ENCODE data around the gene WEE2. TPM values are rescaled to one million over a fixed set of nuclear protein-coding genes. Genes with fewer than 3 reads are reported as not detected.
A peak's percentile ranks its signal among the peaks of the same experiment; 100 is the strongest.
"Not testable (repeated sequence)": the region's sequence is repeated elsewhere in the genome, so short reads cannot be mapped to it uniquely, and the experiment has no call there.

The WEE2 gene
- total and polyA plus RNA-seq, 4 experiments from 2014 or later = not detected

- peak overlapping the region; percentile 31 to 96 (median 82) for H3K27ac Mint-ChIP-seq
- peaks cover 29 to 67% (median 38%) of the 10 kb centered on the region in 4 donors for H3K4me1 Mint-ChIP-seq
- Histone ChIP-seq H3K36me3 (ENCODE audit: insufficient read depth, low read length) (peaks cover 40% of the 10 kb centered on the region), H3K4me1 (ENCODE audit: insufficient read depth, low read length) (peaks cover 36% of the 10 kb centered on the region), H3K4me3 (ENCODE audit: low read length in 2 of 2) (no peak overlapping the region), H3K27ac (ENCODE audit: low read depth, low read length) (peak overlapping the region; percentile 85), H3K27me3 (ENCODE audit: insufficient read depth, low read length) (no peaks in the 10 kb centered on the region), H3K9me3 (ENCODE audit: control insufficient read depth in 1 of 2, low read length in 2 of 2) (no peaks in the 10 kb centered on the region)
- no peaks in the 10 kb centered on the region for H3K27me3 Mint-ChIP-seq
- peak overlapping the region; percentile 81 to 100 (median 99) for H3K4me3 Mint-ChIP-seq
- H3K9me3 Mint-ChIP-seq = no peaks in the 10 kb centered on the region
- intact Hi-C loops (cut with micrococcal nuclease) = loop anchor here (2.0 to 10.0 kb wide), 3 partner anchors 1044 to 1623 kb away; partner anchors contain the start of genes FAM131B, MKRN1 and NDUFB2
- DNase-seq = no peak
- peaks cover 38 to 53% of the 10 kb centered on the region in 2 donors for H3K36me3 Mint-ChIP-seq
- ChIA-PET CTCF (ENCODE audit: partially characterized antibody) (interaction anchor here (1.2 to 6.0 kb wide), 7 partner anchors 13 to 189 kb away, joined by 3 to 74 read pairs (median 6); partner anchors contain the start of gene WEE2), POLR2A (ENCODE audit: partially characterized antibody) (interaction anchor here (1.1 to 3.7 kb wide), 5 partner anchors 15 to 725 kb away, joined by 3 to 89 read pairs (median 13); partner anchors contain the start of genes DENND11 and MRPS33)
These were observed 31.1 kb downstream of the WEE2 start for GRCh38 chr7:141739250-141739649.

DNA sequence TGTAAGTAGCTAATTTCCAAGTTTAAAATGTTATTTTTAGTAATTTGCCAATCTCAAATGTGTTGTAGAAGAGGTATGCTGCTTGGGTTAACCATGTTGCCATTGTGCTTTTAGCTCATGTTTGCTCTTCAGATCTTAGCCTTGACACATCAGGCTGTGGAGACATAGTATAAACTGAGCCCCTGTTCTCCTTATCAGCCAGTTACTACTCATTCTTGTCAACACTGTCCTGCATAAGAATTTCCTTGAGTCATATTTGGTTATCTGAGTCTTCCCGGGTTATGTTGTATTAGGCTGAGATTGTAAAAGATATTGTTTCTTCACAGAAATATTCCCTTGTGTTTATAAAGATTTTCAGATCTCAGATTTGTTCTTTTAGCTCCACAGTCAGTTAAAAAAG lies 34.1 kb downstream of the WEE2 start:
- H3K27me3 ChIP-seq (ENCODE audit: insufficient read depth, low read length) = no peaks in the 10 kb centered on the region
- Mint-ChIP-seq H3K27ac (peak overlapping the region in 2 of 7 donors; percentile 20 to 47), H3K4me1 (peaks cover 27 to 59% (median 36%) of the 10 kb centered on the region in 4 donors), H3K4me3 (no peak overlapping the region), H3K27me3 (no peaks in the 10 kb centered on the region), H3K9me3 (no peaks in the 10 kb centered on the region), H3K36me3 (peaks cover 48 to 72% of the 10 kb centered on the region in 2 donors)
- intact Hi-C loops (cut with micrococcal nuclease) = no loop called here
- H3K4me1 ChIP-seq (ENCODE audit: insufficient read depth, low read length) = peaks cover 30% of the 10 kb centered on the region
- H3K27ac ChIP-seq (ENCODE audit: low read depth, low read length) = no peak overlapping the region
- DNase-seq = no peak
- H3K4me3 ChIP-seq (ENCODE audit: low read length in 2 of 2) = no peak overlapping the region
- no peaks in the 10 kb centered on the region for H3K9me3 ChIP-seq (ENCODE audit: control insufficient read depth in 1 of 2, low read length in 2 of 2)
- ChIA-PET POLR2A (ENCODE audit: partially characterized antibody) (no interaction called here), CTCF (ENCODE audit: partially characterized antibody) (no interaction called here)
- H3K36me3 ChIP-seq (ENCODE audit: insufficient read depth, low read length) = peaks cover 63% of the 10 kb centered on the region

GRCh38 chr7:141744131-141744530 lies 36.0 kb downstream of the WEE2 start:
- peaks cover 72% of the 10 kb centered on the region for H3K36me3 ChIP-seq (ENCODE audit: insufficient read depth, low read length)
- peak overlapping the region in 1 of 7 donors; percentile 13 for H3K27ac Mint-ChIP-seq
- H3K4me3 Mint-ChIP-seq = no peak overlapping the region
- no peak for DNase-seq
- H3K27me3 ChIP-seq (ENCODE audit: insufficient read depth, low read length) = no peaks in the 10 kb centered on the region
- peaks cover 21% of the 10 kb centered on the region for H3K4me1 ChIP-seq (ENCODE audit: insufficient read depth, low read length)
- H3K27me3 Mint-ChIP-seq = no peaks in the 10 kb centered on the region
- no peak overlapping the region for H3K4me3 ChIP-seq (ENCODE audit: low read length in 2 of 2)
- no peaks in the 10 kb centered on the region for H3K9me3 Mint-ChIP-seq
- no peaks in the 10 kb centered on the region for H3K9me3 ChIP-seq (ENCODE audit: control insufficient read depth in 1 of 2, low read length in 2 of 2)
- no peak overlapping the region for H3K27ac ChIP-seq (ENCODE audit: low read depth, low read length)
- CTCF ChIA-PET (ENCODE audit: partially characterized antibody) = interaction anchor here (1.4 kb wide), 1 partner anchor 10 kb away, joined by 4 read pairs; no protein-coding TSS in a partner anchor
- POLR2A ChIA-PET (ENCODE audit: partially characterized antibody) = no interaction called here
- intact Hi-C loops (cut with micrococcal nuclease) = no loop called here
- peaks cover 54 to 71% of the 10 kb centered on the region in 2 donors for H3K36me3 Mint-ChIP-seq
- H3K4me1 Mint-ChIP-seq = peaks cover 19 to 41% (median 21%) of the 10 kb centered on the region in 4 donors

- CTCF ChIA-PET (ENCODE audit: partially characterized antibody) = interaction anchor here (1.8 kb wide), 1 partner anchor 10 kb away, joined by 5 read pairs; the partner anchor contains the start of gene SSBP1
- POLR2A ChIA-PET (ENCODE audit: partially characterized antibody) = no interaction called here
- intact Hi-C loops (cut with micrococcal nuclease) = no loop called here
These were observed 40.2 kb downstream of the WEE2 start for GRCh38 chr7:141748396-141748795.

DNA sequence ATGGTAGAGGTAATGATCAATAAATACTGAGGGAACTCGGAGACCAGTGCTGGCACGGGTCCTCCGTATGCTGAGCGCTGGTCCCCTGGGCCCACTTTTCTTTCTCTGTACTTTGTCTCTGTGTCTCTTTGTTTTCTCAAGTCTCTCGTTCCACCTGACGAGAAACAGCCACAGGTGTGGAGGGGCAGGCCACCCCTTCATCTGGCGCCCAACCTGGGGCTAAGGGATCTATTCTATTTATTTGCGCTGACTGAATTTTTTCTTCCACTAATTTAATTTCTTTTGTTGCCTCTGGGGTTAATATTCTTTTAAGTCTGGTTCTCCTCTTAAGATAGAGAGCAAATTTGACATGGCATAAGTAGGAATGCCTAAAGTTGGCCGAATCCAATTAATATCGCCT lies 43.8 kb downstream of the WEE2 start:
- Mint-ChIP-seq H3K27ac (peak overlapping the region in 1 of 7 donors; percentile 48), H3K4me1 (peaks cover 0 to 14% (median 3%) of the 10 kb centered on the region in 4 donors)
- CTCF ChIA-PET (ENCODE audit: partially characterized antibody) = not testable (repeated sequence)

More at GRCh38 chr7:141748396-141748795, 40.2 kb downstream of the WEE2 start:
- no peak overlapping the region for H3K27ac ChIP-seq (ENCODE audit: low read depth, low read length)
- no peaks in the 10 kb centered on the region for H3K4me1 ChIP-seq (ENCODE audit: insufficient read depth, low read length)
- H3K27me3 ChIP-seq (ENCODE audit: insufficient read depth, low read length) = no peaks in the 10 kb centered on the region
- H3K9me3 ChIP-seq (ENCODE audit: control insufficient read depth in 1 of 2, low read length in 2 of 2) = peaks cover 0 to 10% of the 10 kb centered on the region in 2 donors
- Mint-ChIP-seq H3K27ac (no peak overlapping the region), H3K9me3 (peaks cover 0 to 35% (median 25%) of the 10 kb centered on the region in 8 donors), H3K4me1 (peaks cover 0 to 5% (median 3%) of the 10 kb centered on the region in 4 donors), H3K36me3 (peaks cover 68 to 76% of the 10 kb centered on the region in 2 donors), H3K27me3 (no peaks in the 10 kb centered on the region), H3K4me3 (no peak overlapping the region)
- H3K36me3 ChIP-seq (ENCODE audit: insufficient read depth, low read length) = peaks cover 75% of the 10 kb centered on the region
- DNase-seq = no peak
- no peak overlapping the region for H3K4me3 ChIP-seq (ENCODE audit: low read length in 2 of 2)

GRCh38 chr7:141752634-141753033 lies 44.5 kb downstream of the WEE2 start:
- CTCF ChIA-PET (ENCODE audit: partially characterized antibody) = no interaction called here
- intact Hi-C loops (cut with micrococcal nuclease) = no loop called here
- Histone ChIP-seq H3K27me3 (ENCODE audit: insufficient read depth, low read length) (no peaks in the 10 kb centered on the region), H3K36me3 (ENCODE audit: insufficient read depth, low read length) (peaks cover 72% of the 10 kb centered on the region), H3K4me1 (ENCODE audit: insufficient read depth, low read length) (no peaks in the 10 kb centered on the region), H3K4me3 (ENCODE audit: low read length in 2 of 2) (no peak overlapping the region), H3K27ac (ENCODE audit: low read depth, low read length) (no peak overlapping the region), H3K9me3 (ENCODE audit: control insufficient read depth in 1 of 2, low read length in 2 of 2) (peaks cover 0 to 10% of the 10 kb centered on the region in 2 donors)
- H3K27me3 Mint-ChIP-seq = no peaks in the 10 kb centered on the region
- no peak overlapping the region for H3K4me3 Mint-ChIP-seq
- peaks cover 0 to 37% (median 25%) of the 10 kb centered on the region in 8 donors for H3K9me3 Mint-ChIP-seq
- no peak overlapping the region for H3K27ac Mint-ChIP-seq
- peaks cover 90 to 91% of the 10 kb centered on the region in 2 donors for H3K36me3 Mint-ChIP-seq
- H3K4me1 Mint-ChIP-seq = peaks cover 0 to 14% (median 3%) of the 10 kb centered on the region in 4 donors
- DNase-seq = no peak
- POLR2A ChIA-PET (ENCODE audit: partially characterized antibody) = no interaction called here

More for the DNA sequence above, 43.8 kb downstream of the WEE2 start:
- H3K27ac ChIP-seq (ENCODE audit: low read depth, low read length); intact Hi-C loops (cut with micrococcal nuclease); H3K27me3 ChIP-seq (ENCODE audit: insufficient read depth, low read length); H3K27me3 Mint-ChIP-seq; H3K4me3 Mint-ChIP-seq; POLR2A ChIA-PET (ENCODE audit: partially characterized antibody); H3K4me3 ChIP-seq (ENCODE audit: low read length in 2 of 2); DNase-seq; H3K4me1 ChIP-seq (ENCODE audit: insufficient read depth, low read length): not testable (repeated sequence)
- peaks cover 0 to 37% (median 25%) of the 10 kb centered on the region in 8 donors for H3K9me3 Mint-ChIP-seq
- Histone ChIP-seq H3K9me3 (ENCODE audit: control insufficient read depth in 1 of 2, low read length in 2 of 2) (peaks cover 0 to 10% of the 10 kb centered on the region in 2 donors), H3K36me3 (ENCODE audit: insufficient read depth, low read length) (peaks cover 66% of the 10 kb centered on the region)
- H3K36me3 Mint-ChIP-seq = peaks cover 83 to 84% of the 10 kb centered on the region in 2 donors

DNA sequence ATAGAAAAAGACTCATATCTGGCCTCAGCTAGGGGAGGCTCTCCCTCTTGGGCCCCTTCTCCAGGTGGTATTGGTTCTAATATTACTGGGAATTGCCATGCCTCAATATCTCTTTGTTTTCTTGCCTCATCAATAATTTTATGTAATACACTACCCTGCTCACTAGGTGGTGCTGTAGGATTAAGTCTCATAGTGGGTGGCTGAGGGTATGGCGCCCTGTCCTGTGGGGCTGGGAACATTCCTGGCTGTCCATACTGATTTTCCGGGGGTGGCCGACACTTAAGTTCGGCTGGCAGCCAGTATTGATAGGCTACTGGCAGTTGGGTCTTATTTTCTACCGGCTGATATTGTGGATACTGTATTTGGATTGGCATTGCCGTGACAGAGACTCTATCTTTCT lies 46.8 kb downstream of the WEE2 start:
- intact Hi-C loops (cut with micrococcal nuclease) = no loop called here

More for the DNA sequence above, 46.8 kb downstream of the WEE2 start:
- no peaks in the 10 kb centered on the region for H3K4me1 ChIP-seq (ENCODE audit: insufficient read depth, low read length)
- Mint-ChIP-seq H3K36me3 (peaks cover 91 to 93% of the 10 kb centered on the region in 2 donors), H3K27me3 (no peaks in the 10 kb centered on the region), H3K27ac (no peak overlapping the region), H3K9me3 (peaks cover 0 to 36% (median 24%) of the 10 kb centered on the region in 8 donors), H3K4me3 (no peak overlapping the region), H3K4me1 (peaks cover 0 to 14% (median 3%) of the 10 kb centered on the region in 4 donors)
- H3K27me3 ChIP-seq (ENCODE audit: insufficient read depth, low read length) = no peaks in the 10 kb centered on the region
- no peak overlapping the region for H3K4me3 ChIP-seq (ENCODE audit: low read length in 2 of 2)
- no peak overlapping the region for H3K27ac ChIP-seq (ENCODE audit: low read depth, low read length)
- CTCF ChIA-PET (ENCODE audit: partially characterized antibody) = interaction anchor here (1.3 kb wide), 1 partner anchor 10 kb away, joined by 4 read pairs; no protein-coding TSS in a partner anchor
- peaks cover 0 to 8% of the 10 kb centered on the region in 2 donors for H3K9me3 ChIP-seq (ENCODE audit: control insufficient read depth in 1 of 2, low read length in 2 of 2)
- peaks cover 68% of the 10 kb centered on the region for H3K36me3 ChIP-seq (ENCODE audit: insufficient read depth, low read length)
- POLR2A ChIA-PET (ENCODE audit: partially characterized antibody) = interaction anchor here (1.0 kb wide), 1 partner anchor 17 kb away, joined by 5 read pairs; the partner anchor contains the start of gene SSBP1
- DNase-seq = peak in 3 of 5 donors; percentile 9 to 20 (median 11)

Data from CD4-positive, alpha-beta memory T cell (primary cell).